HG02943 (cell line): Measurements from ENCODE around the gene OR7G1.
"Not testable (repeated sequence)": the region's sequence is repeated elsewhere in the genome, so short reads cannot be mapped to it uniquely, and the experiment has no call there.

Source experiments
- ATAC-seq: cut with Tn5 transposase; IDR thresholded peaks from one replicate; pipeline ENCODE4 v1.9.1; 2021; ENCODE audit warnings: mild to moderate bottlenecking, low read depth, moderate library complexity; ENCODE audit not compliant: unreplicated experiment

OR7G1 gene

GRCh38 chr19:9078651-9079050, 36.9 kb downstream of the OR7G1 start:
- no peak for ATAC-seq

- ATAC-seq, result no peak
Observed at GRCh38 chr19:9076901-9077300, 38.7 kb downstream of the OR7G1 start.

- ATAC-seq, result no peak
Observed at GRCh38 chr19:9075064-9075949, 40.3 kb downstream of the OR7G1 start.

DNA sequence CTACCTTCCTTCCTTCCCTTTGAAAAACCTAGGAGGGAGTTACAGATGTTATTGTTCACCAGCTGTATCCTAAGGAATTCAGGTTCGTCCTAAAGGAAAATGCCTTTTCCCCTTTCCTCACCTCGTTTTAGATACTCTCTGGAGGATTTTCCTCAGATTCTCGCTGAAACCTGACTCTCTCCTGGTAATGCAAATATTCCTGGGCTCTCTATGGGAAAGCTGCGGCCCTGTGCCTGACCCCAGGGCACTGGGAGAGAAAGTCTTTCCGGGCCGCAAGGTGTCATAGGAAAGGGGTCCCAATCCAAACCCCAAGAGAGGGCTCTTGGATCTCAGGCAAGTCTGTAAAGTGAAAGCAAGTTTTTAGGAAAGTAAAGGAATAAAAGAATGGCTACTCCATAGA, 41.8 kb downstream of the OR7G1 start:
- no peak for ATAC-seq

DNA sequence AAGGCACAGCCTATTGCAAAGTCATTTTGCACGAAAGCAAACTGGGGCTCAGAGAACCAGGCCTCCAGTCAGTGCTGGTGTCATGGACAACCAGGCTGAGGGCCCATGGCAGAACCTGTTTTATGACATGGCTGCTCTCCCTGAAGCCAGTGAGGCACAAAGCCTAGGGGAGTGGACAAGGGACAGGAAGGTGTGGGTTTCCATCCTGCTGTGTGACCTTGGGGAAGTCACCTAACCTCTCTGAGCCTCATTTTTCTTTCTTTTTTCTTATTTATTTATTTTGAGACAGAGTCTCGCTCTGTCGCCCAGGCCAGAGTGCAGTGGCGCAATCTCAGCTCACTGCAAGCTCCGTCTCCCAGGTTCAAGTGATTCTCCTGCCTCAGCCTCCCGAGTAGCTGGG, 43.8 kb downstream of the OR7G1 start:
- not testable (repeated sequence) for ATAC-seq

- ATAC-seq, result no peak
Observed at GRCh38 chr19:9070066-9070465, 45.5 kb downstream of the OR7G1 start.

GRCh38 chr19:9065457-9066014, 50.0 kb downstream of the OR7G1 start:
- no peak for ATAC-seq
